ENCODE measurements around the gene CYP3A5.
A peak's percentile ranks its signal among the peaks of the same experiment; 100 is the strongest.

Gene CYP3A5

GRCh38 chr7:99629643-99630042 lies 50.2 kb downstream of the CYP3A5 start:
- Histone ChIP-seq H3K4me3 (ENCODE audit: low read length) (no peak overlapping the region), H3K36me3 (ENCODE audit: control insufficient read depth, low read depth, low read length) (peaks cover 53% of the 10 kb centered on the region), H3K4me1 (ENCODE audit: control insufficient read depth, low read depth, low read length) (peaks cover 34% of the 10 kb centered on the region), H3K9ac (ENCODE audit: low read length) (no peak overlapping the region), H3K9me3 (ENCODE audit: control insufficient read depth, low read depth, low read length) (no peaks in the 10 kb centered on the region), H3K27me3 (ENCODE audit: control insufficient read depth, insufficient read depth, low read length) (no peaks in the 10 kb centered on the region), H3K27ac (ENCODE audit: low read length) (no peak overlapping the region)

- Histone ChIP-seq H3K27ac (ENCODE audit: low read length) (peak overlapping the region; percentile 14), H3K9me3 (ENCODE audit: control insufficient read depth, low read depth, low read length) (no peaks in the 10 kb centered on the region), H3K9ac (ENCODE audit: low read length) (no peak overlapping the region), H3K27me3 (ENCODE audit: control insufficient read depth, insufficient read depth, low read length) (no peaks in the 10 kb centered on the region), H3K4me1 (ENCODE audit: control insufficient read depth, low read depth, low read length) (peaks cover 34% of the 10 kb centered on the region), H3K4me3 (ENCODE audit: low read length) (peak overlapping the region; percentile 16), H3K36me3 (ENCODE audit: control insufficient read depth, low read depth, low read length) (peaks cover 58% of the 10 kb centered on the region)
These were observed 51.0 kb downstream of the CYP3A5 start for GRCh38 chr7:99628471-99629465.

GRCh38 chr7:99627513-99627912 lies 52.3 kb downstream of the CYP3A5 start:
- Histone ChIP-seq H3K27me3 (ENCODE audit: control insufficient read depth, insufficient read depth, low read length) (no peaks in the 10 kb centered on the region), H3K36me3 (ENCODE audit: control insufficient read depth, low read depth, low read length) (peaks cover 65% of the 10 kb centered on the region), H3K27ac (ENCODE audit: low read length) (no peak overlapping the region), H3K4me3 (ENCODE audit: low read length) (no peak overlapping the region), H3K9ac (ENCODE audit: low read length) (no peak overlapping the region), H3K9me3 (ENCODE audit: control insufficient read depth, low read depth, low read length) (no peaks in the 10 kb centered on the region), H3K4me1 (ENCODE audit: control insufficient read depth, low read depth, low read length) (peaks cover 34% of the 10 kb centered on the region)

GRCh38 chr7:99626661-99627060 lies 53.1 kb downstream of the CYP3A5 start:
- no peak overlapping the region for H3K4me3 ChIP-seq (ENCODE audit: low read length)
- H3K9ac ChIP-seq (ENCODE audit: low read length), result no peak overlapping the region
- H3K27me3 ChIP-seq (ENCODE audit: control insufficient read depth, insufficient read depth, low read length), result no peaks in the 10 kb centered on the region
- no peak overlapping the region for H3K27ac ChIP-seq (ENCODE audit: low read length)
- peaks cover 74% of the 10 kb centered on the region for H3K36me3 ChIP-seq (ENCODE audit: control insufficient read depth, low read depth, low read length)
- no peaks in the 10 kb centered on the region for H3K9me3 ChIP-seq (ENCODE audit: control insufficient read depth, low read depth, low read length)
- peaks cover 31% of the 10 kb centered on the region for H3K4me1 ChIP-seq (ENCODE audit: control insufficient read depth, low read depth, low read length)

GRCh38 chr7:99625961-99626360 lies 53.8 kb downstream of the CYP3A5 start:
- Histone ChIP-seq H3K9ac (ENCODE audit: low read length) (no peak overlapping the region), H3K4me1 (ENCODE audit: control insufficient read depth, low read depth, low read length) (peaks cover 24% of the 10 kb centered on the region), H3K9me3 (ENCODE audit: control insufficient read depth, low read depth, low read length) (no peaks in the 10 kb centered on the region), H3K27me3 (ENCODE audit: control insufficient read depth, insufficient read depth, low read length) (no peaks in the 10 kb centered on the region), H3K36me3 (ENCODE audit: control insufficient read depth, low read depth, low read length) (peaks cover 81% of the 10 kb centered on the region), H3K27ac (ENCODE audit: low read length) (no peak overlapping the region), H3K4me3 (ENCODE audit: low read length) (no peak overlapping the region)

GRCh38 chr7:99625321-99625720 lies 54.5 kb downstream of the CYP3A5 start:
- H3K27ac ChIP-seq (ENCODE audit: low read length), result no peak overlapping the region
- H3K36me3 ChIP-seq (ENCODE audit: control insufficient read depth, low read depth, low read length), result peaks cover 81% of the 10 kb centered on the region
- H3K9ac ChIP-seq (ENCODE audit: low read length), result no peak overlapping the region
- H3K27me3 ChIP-seq (ENCODE audit: control insufficient read depth, insufficient read depth, low read length), result no peaks in the 10 kb centered on the region
- H3K4me1 ChIP-seq (ENCODE audit: control insufficient read depth, low read depth, low read length), result peaks cover 18% of the 10 kb centered on the region
- no peaks in the 10 kb centered on the region for H3K9me3 ChIP-seq (ENCODE audit: control insufficient read depth, low read depth, low read length)
- H3K4me3 ChIP-seq (ENCODE audit: low read length), result no peak overlapping the region

GRCh38 chr7:99624484-99624883 lies 55.3 kb downstream of the CYP3A5 start:
- no peaks in the 10 kb centered on the region for H3K27me3 ChIP-seq (ENCODE audit: control insufficient read depth, insufficient read depth, low read length)
- H3K4me1 ChIP-seq (ENCODE audit: control insufficient read depth, low read depth, low read length), result peaks cover 17% of the 10 kb centered on the region
- H3K9me3 ChIP-seq (ENCODE audit: control insufficient read depth, low read depth, low read length), result no peaks in the 10 kb centered on the region
- H3K36me3 ChIP-seq (ENCODE audit: control insufficient read depth, low read depth, low read length), result peaks cover 81% of the 10 kb centered on the region
- no peak overlapping the region for H3K27ac ChIP-seq (ENCODE audit: low read length)
- no peak overlapping the region for H3K9ac ChIP-seq (ENCODE audit: low read length)
- no peak overlapping the region for H3K4me3 ChIP-seq (ENCODE audit: low read length)

GRCh38 chr7:99623702-99624447 lies 55.9 kb downstream of the CYP3A5 start:
- peaks cover 11% of the 10 kb centered on the region for H3K4me1 ChIP-seq (ENCODE audit: control insufficient read depth, low read depth, low read length)
- no peaks in the 10 kb centered on the region for H3K9me3 ChIP-seq (ENCODE audit: control insufficient read depth, low read depth, low read length)
- H3K9ac ChIP-seq (ENCODE audit: low read length), result no peak overlapping the region
- H3K4me3 ChIP-seq (ENCODE audit: low read length), result no peak overlapping the region
- H3K27ac ChIP-seq (ENCODE audit: low read length), result no peak overlapping the region
- peaks cover 83% of the 10 kb centered on the region for H3K36me3 ChIP-seq (ENCODE audit: control insufficient read depth, low read depth, low read length)
- H3K27me3 ChIP-seq (ENCODE audit: control insufficient read depth, insufficient read depth, low read length), result no peaks in the 10 kb centered on the region

GRCh38 chr7:99623091-99623693 lies 56.6 kb downstream of the CYP3A5 start:
- Histone ChIP-seq H3K27ac (ENCODE audit: low read length) (no peak overlapping the region), H3K4me3 (ENCODE audit: low read length) (no peak overlapping the region), H3K9me3 (ENCODE audit: control insufficient read depth, low read depth, low read length) (no peaks in the 10 kb centered on the region), H3K36me3 (ENCODE audit: control insufficient read depth, low read depth, low read length) (peaks cover 90% of the 10 kb centered on the region), H3K27me3 (ENCODE audit: control insufficient read depth, insufficient read depth, low read length) (no peaks in the 10 kb centered on the region), H3K4me1 (ENCODE audit: control insufficient read depth, low read depth, low read length) (peaks cover 4% of the 10 kb centered on the region), H3K9ac (ENCODE audit: low read length) (no peak overlapping the region)

GRCh38 chr7:99622596-99622995 lies 57.2 kb downstream of the CYP3A5 start:
- Histone ChIP-seq H3K27ac (ENCODE audit: low read length) (no peak overlapping the region), H3K4me1 (ENCODE audit: control insufficient read depth, low read depth, low read length) (peaks cover 3% of the 10 kb centered on the region), H3K9me3 (ENCODE audit: control insufficient read depth, low read depth, low read length) (no peaks in the 10 kb centered on the region), H3K9ac (ENCODE audit: low read length) (no peak overlapping the region), H3K4me3 (ENCODE audit: low read length) (no peak overlapping the region), H3K36me3 (ENCODE audit: control insufficient read depth, low read depth, low read length) (peaks cover 91% of the 10 kb centered on the region), H3K27me3 (ENCODE audit: control insufficient read depth, insufficient read depth, low read length) (no peaks in the 10 kb centered on the region)

- Histone ChIP-seq H3K9ac (ENCODE audit: low read length) (no peak overlapping the region), H3K9me3 (ENCODE audit: control insufficient read depth, low read depth, low read length) (no peaks in the 10 kb centered on the region), H3K4me1 (ENCODE audit: control insufficient read depth, low read depth, low read length) (peaks cover 5% of the 10 kb centered on the region), H3K36me3 (ENCODE audit: control insufficient read depth, low read depth, low read length) (peaks cover 79% of the 10 kb centered on the region), H3K27ac (ENCODE audit: low read length) (no peak overlapping the region), H3K27me3 (ENCODE audit: control insufficient read depth, insufficient read depth, low read length) (no peaks in the 10 kb centered on the region), H3K4me3 (ENCODE audit: low read length) (no peak overlapping the region)
These were observed 58.5 kb downstream of the CYP3A5 start for GRCh38 chr7:99621271-99621670.
